Pons (tissue), 1 donor: ENCODE results near the gene CA10.
A peak's percentile ranks its signal among the peaks of the same experiment; 100 is the strongest.

ENCODE experiments used
- DNase-seq: peaks from one replicate; pipeline ENCODE4 v3.0.0-alpha.2; 2016; ENCODE audit warnings: low spot score

Gene CA10

DNA sequence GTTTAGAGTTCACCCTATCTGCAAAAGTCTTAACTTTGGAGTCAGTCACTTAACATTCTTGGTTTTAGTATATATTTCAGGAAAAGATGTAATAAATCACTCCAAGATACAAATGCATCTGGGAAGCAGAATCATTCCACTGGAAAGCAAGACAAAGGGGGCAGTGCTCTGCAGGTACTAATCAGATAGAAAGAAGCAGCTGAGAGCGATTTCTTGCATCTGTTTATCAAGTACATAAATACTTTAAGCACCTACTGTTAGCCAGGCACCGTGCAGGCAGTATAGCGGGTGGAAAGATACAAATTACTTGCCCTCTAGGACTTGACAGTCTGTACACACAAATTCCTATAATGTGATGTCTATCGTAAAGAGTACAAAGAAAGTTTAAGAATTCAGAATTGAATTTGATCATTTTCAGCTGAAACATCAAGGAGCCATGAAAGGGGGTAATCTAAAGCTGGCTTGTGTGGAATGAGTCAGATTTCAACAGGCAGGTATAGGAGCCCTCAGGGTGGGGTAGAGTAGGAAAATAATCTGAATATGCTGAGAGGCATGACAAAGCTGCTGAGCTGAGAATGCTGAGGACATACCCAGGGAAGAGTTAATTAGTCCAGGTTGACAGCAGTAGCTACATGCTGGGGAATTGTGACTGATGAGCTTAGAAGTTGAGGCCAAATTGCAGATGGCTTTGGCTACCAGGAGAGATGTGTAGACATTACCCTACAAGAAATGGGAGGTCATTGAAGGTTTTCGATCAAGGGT, 110.2 kb downstream of the CA10 start:
- DNase-seq: no peak

GRCh38 chr17:52047086-52047485, 111.4 kb downstream of the CA10 start:
- DNase-seq: no peak

GRCh38 chr17:52041123-52041617, 117.3 kb downstream of the CA10 start:
- no peak for DNase-seq

DNA sequence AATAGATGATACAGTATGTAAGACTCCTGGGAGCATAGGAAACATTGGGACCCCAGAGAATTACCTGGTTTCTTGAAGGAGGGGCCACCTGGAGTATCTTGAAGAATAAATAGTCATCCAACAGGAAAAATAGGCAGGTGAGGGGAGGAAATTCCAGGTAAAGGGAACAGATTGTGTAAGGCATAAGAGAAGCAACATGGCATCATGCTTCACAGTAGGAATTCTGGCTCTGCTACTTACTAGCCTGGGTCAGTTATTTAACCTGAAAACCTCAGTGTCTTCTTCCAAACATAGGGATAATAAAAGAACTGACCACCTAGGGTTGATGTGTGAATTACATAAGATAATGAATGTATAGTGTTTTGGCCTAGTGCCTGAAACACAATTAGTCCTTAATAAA, 122.1 kb downstream of the CA10 start:
- no peak for DNase-seq

- DNase-seq: peak; percentile 84
These were observed 123.1 kb downstream of the CA10 start for GRCh38 chr17:52035336-52035915.

DNA sequence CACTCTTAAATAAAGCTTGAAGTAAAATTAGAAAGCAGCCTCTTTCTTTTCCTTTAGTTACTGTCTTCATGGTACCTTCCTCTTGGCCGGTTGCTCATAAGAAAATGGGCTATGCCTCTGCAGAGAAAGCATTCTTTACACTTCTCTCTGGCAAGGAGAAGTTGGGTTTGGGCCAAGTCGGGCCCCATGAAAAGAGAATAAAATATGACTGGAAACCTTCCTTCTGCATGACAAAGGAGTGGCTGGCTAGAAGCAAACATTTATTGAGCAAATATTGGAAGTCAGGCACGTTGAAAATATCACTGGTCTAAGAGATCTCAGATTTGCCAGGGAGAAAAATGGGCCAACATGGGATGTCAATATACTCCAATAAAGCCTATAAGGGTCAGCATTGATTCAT, 126.1 kb downstream of the CA10 start:
- DNase-seq: no peak

GRCh38 chr17:52030052-52030451, 128.5 kb downstream of the CA10 start:
- no peak for DNase-seq

DNA sequence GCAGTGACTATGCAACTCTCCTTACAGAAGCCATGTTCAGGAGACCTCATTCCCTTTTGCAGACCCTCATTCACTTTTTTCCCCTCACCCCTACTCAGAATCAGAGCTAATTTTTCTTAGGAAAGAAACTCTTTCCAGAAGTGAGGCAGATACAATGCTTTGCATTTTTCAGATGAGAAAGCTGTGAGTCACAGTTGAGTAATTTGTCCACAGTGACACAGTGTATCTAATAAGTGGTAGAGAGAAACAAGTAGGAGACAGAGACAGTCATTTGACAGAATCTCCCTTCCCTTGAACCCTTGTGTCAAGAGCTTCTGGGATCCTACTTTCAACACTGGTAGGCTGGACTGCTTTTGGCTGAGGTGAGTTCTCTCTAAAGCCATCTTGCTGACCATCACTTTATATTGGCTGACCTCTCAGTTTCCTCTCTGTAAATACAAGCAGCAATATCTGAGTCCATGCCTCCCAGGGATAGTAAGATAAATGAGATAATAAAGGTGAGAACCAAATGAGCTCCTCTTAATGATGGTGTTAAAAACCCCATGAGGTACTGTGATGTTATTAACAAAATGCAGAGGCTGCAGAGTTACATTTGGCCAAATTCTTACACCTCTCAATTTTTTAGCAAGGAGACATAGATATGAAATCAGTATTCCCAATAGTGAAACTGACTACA, 130.8 kb downstream of the CA10 start:
- DNase-seq: no peak

- DNase-seq: no peak
These were observed 131.4 kb downstream of the CA10 start for GRCh38 chr17:52027081-52027480.

- no peak for DNase-seq
These were observed 132.4 kb downstream of the CA10 start for GRCh38 chr17:52026075-52026474.

DNA sequence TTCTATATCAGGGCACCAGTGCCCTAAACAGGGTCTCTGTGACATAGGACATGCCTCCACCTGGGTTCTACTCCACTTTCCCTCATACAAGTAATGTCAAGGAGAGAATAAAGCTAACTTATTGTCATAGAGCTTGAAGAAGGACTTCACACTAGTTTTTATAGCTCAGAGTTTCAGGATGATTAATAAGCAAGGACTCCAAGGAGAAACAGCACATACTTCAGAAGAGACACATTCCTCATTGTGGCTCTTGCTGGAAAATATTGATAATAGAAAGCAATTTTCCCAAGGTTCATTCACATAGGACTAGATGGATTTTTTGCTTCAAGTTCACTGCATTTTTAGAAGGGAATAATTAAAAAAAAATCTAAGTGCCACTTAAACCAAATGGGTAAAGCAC, 133.3 kb downstream of the CA10 start:
- no peak for DNase-seq

DNA sequence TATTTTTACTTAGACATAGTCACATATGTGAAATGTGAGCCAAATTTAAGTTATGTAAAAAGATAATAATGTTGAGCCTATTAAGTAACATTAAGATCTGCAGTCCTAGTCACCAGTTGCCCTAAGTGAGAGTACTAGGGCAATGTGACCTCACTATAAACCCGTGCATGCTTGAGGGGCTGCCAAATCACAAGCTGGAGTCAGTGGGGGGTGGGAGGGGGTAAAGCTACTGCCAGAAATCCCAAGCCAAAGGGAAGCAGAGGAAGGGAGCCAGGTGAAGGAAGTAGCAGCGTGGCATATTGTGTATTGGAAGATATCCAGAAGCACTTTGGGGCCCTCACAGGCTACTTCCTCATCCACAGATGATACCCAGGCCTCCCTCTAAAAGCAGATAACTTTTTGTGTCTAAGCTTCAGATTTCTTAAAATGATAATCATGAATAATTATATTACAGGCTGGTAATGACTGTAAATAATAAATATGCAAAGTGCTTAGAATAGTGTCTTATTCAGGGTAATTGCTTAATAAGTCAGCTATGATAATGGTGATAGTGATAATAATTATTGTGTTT, 134.1 kb downstream of the CA10 start:
- DNase-seq: no peak

- DNase-seq: no peak
These were observed 147.4 kb downstream of the CA10 start for GRCh38 chr17:52011064-52011463.

GRCh38 chr17:51999654-52000053, 158.9 kb downstream of the CA10 start:
- no peak for DNase-seq

- no peak for DNase-seq
These were observed 160.8 kb downstream of the CA10 start for GRCh38 chr17:51997723-51998122.

DNA sequence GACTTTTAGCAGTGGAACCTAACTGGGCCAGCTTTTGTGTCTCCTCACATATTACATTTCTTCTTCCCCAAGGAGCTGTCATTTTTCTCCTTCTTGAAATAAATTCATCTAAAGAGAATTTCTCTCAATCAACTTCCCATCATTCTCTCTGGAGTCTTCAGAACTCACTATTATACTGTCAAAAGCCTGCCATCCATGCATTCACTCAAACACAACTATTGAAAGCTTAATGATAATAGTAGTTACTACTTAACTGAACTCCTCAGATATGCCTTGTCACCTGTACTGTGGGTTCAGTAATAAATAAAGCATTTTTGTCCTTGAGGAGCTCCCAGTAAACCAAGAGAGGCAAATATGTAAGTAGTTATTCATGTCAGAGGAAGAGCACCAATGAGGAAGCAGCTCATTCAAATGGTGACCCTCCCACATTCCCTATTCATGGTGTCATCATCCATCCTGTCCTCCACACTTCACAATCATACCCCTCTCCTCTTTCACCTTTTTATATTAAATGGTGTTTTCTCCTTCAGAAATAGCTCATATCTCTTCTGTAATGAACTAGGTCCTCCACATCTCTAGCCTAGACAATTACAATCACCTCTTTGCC, 162.6 kb downstream of the CA10 start:
- no peak for DNase-seq

GRCh38 chr17:51992864-51993416, 165.6 kb downstream of the CA10 start:
- no peak for DNase-seq

DNA sequence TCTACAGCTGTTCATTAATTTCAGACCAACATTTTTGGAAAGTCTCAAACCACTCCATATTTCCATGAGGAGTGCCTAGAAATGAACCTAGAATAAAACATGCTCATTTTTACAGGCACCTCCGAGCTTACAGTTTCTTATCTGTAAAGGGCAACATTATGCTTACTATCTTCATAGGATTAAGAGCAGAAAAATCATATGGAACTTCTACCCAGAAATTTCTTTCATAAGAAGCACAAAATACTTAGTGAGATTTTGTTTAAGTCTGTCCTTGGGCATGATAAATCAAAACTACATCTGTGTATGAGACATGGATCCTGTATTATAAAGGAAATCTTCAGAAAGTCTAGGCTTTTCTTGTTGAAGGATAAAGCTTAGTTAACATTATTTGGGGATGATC, 187.4 kb downstream of the CA10 start:
- no peak for DNase-seq

GRCh38 chr17:51961689-51962088, 196.8 kb downstream of the CA10 start:
- no peak for DNase-seq

DNA sequence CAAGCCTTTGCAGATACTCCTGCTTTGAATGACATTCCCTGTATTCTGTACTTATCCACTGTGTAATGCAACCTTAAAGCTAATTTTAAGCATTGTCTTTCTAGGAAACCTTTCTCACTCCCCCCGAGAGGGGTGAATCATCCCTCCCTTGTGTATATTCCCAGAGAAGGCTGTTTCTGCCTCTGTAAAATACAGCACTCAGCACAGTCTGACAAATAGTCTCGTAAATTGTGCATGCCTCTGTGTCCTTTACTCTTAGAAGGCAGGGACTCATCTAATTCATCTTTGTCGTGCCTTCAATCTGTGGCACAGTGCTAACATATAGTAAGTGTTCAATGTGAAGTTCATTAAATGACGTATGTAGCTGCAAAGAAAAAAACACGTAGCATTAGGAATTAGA, 200.7 kb downstream of the CA10 start:
- no peak for DNase-seq

GRCh38 chr17:51955245-51955644, 203.3 kb downstream of the CA10 start:
- DNase-seq: no peak

DNA sequence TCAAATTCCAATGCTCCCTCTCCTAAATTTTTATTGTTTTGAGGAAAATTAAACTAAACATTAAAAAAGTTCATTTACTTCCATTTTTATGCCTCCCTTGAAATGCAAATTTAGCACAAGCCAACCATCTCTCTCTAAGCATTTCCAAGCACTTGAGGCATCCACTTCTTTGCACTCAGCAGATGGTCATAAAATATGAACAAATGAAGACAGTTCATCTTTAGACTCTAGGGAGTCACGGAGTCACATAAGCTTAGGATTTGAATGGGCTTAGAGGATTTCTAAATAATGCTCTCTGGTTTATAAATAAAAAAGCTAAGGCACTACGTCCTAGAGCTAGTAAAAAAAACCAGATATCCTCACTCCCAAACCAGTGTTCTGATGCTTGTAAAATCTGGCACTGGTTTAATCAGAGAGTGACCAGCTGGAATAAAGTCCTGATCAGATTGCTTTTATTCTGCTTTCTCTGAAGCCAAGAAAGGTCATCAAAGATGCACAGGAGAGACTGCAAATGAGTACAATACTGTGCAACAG, 204.2 kb downstream of the CA10 start:
- no peak for DNase-seq
